Omental fat pad (tissue), 4 donors: ENCODE measurements around the gene OCIAD2. TPM values are rescaled to one million over a fixed set of nuclear protein-coding genes. Genes with fewer than 3 reads are reported as not detected.
"Not testable (repeated sequence)": the region's sequence is repeated elsewhere in the genome, so short reads cannot be mapped to it uniquely, and the experiment has no call there.

ENCODE experiments used
- ATAC-seq: fragments of 150-250 bp; one replicate; pipeline ENCODE4 v1.9.1; 2016; ENCODE audit warnings: mild to moderate bottlenecking, moderate library complexity; ENCODE audit not compliant: low FRiP score
- DNase-seq: peaks from one replicate; pipeline ENCODE4 v3.0.0-alpha.2; 2019; ENCODE audit warnings: low spot score
- total RNA-seq, 4 donors: library from RNA; depleted of rRNA; stranded (reverse); fragments of >200 nt; gene quantifications; one replicate each; pipeline ENCODE4 v1.1.0, GENCODE V29; 2016
- TF ChIP-seq, protein P1 (sequence below), 3 donors: fragments of 450-650 bp; IDR thresholded peaks; one replicate each; pipeline ENCODE4 v1.5.1; 2016 to 2017; ENCODE audit warnings: antibody characterized with exemption in 3 of 3, mild to moderate bottlenecking in 3 of 3, moderate library complexity in 2 of 3

Gene OCIAD2
- total RNA-seq, 4 donors from 2014 or later: 2.8 to 24.3 (median 4.5) TPM

- no peak for ATAC-seq
- TF ChIP-seq, protein P1, sequence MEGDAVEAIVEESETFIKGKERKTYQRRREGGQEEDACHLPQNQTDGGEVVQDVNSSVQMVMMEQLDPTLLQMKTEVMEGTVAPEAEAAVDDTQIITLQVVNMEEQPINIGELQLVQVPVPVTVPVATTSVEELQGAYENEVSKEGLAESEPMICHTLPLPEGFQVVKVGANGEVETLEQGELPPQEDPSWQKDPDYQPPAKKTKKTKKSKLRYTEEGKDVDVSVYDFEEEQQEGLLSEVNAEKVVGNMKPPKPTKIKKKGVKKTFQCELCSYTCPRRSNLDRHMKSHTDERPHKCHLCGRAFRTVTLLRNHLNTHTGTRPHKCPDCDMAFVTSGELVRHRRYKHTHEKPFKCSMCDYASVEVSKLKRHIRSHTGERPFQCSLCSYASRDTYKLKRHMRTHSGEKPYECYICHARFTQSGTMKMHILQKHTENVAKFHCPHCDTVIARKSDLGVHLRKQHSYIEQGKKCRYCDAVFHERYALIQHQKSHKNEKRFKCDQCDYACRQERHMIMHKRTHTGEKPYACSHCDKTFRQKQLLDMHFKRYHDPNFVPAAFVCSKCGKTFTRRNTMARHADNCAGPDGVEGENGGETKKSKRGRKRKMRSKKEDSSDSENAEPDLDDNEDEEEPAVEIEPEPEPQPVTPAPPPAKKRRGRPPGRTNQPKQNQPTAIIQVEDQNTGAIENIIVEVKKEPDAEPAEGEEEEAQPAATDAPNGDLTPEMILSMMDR (IDR thresholded peaks at IDR 0.05): no peak
- no peak for DNase-seq
Measured at GRCh38 chr4:48854982-48855381, 51.6 kb downstream of the OCIAD2 start.

- ATAC-seq (no peak), DNase-seq (no peak)
- TF ChIP-seq, protein P1 (IDR thresholded peaks at IDR 0.05): no peak
Measured at GRCh38 chr4:48854395-48854683, 52.2 kb downstream of the OCIAD2 start.

DNA sequence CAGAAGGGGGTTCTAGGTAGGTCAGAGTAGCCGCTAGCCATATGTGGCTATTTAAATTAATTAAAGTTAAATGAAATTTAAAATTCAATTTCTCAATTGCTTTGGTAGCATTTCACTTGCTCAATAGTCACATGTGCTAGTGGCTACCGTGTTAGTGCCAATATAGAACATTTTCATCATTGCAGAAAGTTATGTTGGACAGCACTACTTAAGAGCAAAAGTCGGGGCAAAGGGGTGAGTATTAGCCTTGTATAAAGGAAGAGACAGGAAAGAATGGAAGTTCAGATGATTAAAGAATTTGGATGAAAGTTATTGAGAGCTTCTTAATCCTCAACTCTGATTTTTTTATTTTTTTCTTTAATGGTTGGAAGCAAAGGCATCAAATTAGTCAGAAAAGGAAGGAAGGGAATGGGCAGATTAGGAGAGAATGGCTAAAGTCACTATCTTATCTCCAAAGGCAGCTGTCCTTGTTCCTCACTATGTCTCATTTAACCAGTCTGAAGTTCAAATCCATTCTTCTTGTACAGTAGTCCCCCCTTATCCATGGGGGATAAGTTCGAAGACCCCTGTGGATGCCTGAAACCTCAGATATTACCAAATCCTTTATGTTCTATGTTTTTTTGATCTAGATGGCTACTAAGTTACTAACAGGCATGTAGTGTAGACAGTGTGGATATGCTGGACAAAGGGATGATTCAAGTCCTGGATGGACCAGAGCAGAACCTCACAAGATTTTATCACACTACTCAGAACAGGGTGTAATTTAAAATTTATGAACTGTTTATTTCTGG lies 52.8 kb downstream of the OCIAD2 start:
- TF ChIP-seq, protein P1 (IDR thresholded peaks at IDR 0.05): no peak
- DNase-seq (no peak), ATAC-seq (no peak)

- no peak for DNase-seq
- ATAC-seq: no peak
- TF ChIP-seq, protein P1 (IDR thresholded peaks at IDR 0.05): no peak
Measured at GRCh38 chr4:48851651-48852050, 54.9 kb downstream of the OCIAD2 start.

DNA sequence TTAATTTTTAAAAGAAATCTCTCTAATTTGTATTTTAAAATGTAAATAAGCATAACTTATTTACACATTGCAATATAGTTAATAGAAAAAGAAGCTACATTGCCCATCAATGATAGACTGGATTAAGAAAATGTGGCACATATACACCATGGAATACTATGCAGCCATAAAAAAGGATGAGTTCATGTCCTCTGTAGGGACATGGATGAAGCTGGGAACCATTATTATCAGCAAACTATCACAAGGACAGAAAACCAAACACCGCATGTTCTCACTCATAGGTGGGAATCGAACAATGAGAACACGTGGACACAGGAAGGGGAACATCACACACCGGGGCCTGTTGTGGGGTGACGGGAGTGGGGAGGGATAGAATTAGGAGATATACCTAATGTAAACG lies 57.8 kb downstream of the OCIAD2 start:
- ATAC-seq, DNase-seq: not testable (repeated sequence)

- DNase-seq (no peak), ATAC-seq (no peak)
- TF ChIP-seq, protein P1 (IDR thresholded peaks at IDR 0.05): no peak
Measured at GRCh38 chr4:48844843-48845242, 61.7 kb downstream of the OCIAD2 start.

DNA sequence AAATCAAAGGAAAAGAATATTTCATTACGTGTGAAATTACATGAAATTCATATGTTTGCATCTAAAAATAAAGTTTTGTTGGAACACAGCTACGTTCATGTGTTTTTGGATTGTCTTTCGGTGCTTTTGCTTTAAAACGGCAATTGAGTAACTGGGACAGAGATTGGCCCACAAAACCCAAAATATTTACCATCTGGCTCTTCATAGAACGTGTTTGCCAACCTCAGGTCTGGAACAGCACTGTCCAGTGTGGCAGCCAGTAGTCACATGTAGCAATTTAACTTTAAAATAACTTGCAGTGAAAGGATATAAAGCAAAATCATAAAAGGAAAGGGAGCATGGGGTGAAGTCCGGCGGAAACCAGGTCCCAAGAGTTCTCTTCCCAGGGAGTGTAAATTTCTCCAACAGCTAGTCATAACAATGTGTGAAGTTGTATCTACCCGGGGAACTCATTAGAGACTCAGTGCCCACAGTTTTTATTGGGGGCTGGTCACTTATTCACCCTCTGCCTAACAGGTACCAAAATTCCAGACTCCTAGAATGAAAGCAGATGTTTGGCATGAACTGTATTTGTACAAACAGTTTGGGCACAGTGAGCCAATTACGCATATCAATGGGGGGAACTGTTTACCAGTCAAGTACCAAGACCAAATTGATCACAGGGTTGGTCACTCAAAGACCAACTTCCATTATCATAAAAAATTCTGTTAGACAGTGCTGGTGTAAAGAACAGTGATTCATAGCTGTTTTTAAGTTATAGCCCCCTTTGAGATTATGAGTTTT lies 65.3 kb downstream of the OCIAD2 start:
- DNase-seq: no peak
- no peak for ATAC-seq
- TF ChIP-seq, protein P1 (IDR thresholded peaks at IDR 0.05): no peak
